Body of pancreas (tissue), 4 donors: Measurements from ENCODE around the gene KDM2B. TPM values are rescaled to one million over a fixed set of nuclear protein-coding genes. Genes with fewer than 3 reads are reported as not detected.

ENCODE experiments used
- ATAC-seq: fragments of 150-250 bp; one replicate; pipeline ENCODE4 v1.9.1; 2016
- DNase-seq, 4 donors: peaks; one replicate each; pipeline ENCODE4 v3.0.0-alpha.2; 2019
- H3K27ac ChIP-seq, 4 donors: fragments of 200-600 bp; sonication (generic); 1 replicate in 3 of 4; 2 replicates in 1 of 4; pipeline versions ENCODE4 v1.5.1 to v1.6.1; 2016 to 2019; ENCODE audit warnings: mild to moderate bottlenecking in 1 of 4, mixed read lengths in 1 of 4, moderate library complexity in 1 of 4
- H3K27me3 ChIP-seq, 2 donors: fragments of 200-600 bp; sonication (generic); one replicate each; pipeline ENCODE4 v1.6.0; 2016; ENCODE audit warnings: mild to moderate bottlenecking in 1 of 2
- H3K36me3 ChIP-seq, 2 donors: fragments of 200-600 bp; sonication (generic); replicated peaks in 1 of 2; 2 replicates each; pipeline ENCODE4 v1.5.1; 2016; ENCODE audit warnings: low read depth in 2 of 2; ENCODE audit not compliant: insufficient read depth in 1 of 2
- H3K4me1 ChIP-seq: fragments of 200-600 bp; sonication (generic); one replicate; pipeline ENCODE4 v1.6.0; 2016
- H3K4me3 ChIP-seq, 2 donors: fragments of 200-600 bp; sonication (generic); 1 replicate in 1 of 2; 2 replicates in 1 of 2; pipeline ENCODE4 v1.5.1; 2016 to 2019
- H3K9me3 ChIP-seq, 3 donors: fragments of 200-600 bp; sonication (generic); 1 replicate in 2 of 3; 2 replicates in 1 of 3; pipeline ENCODE4 v1.5.1; 2016
- POLR2A ChIP-seq, 3 donors: fragments of 450-650 bp; IDR thresholded peaks; one replicate each; pipeline ENCODE4 v1.6.1; 2016; ENCODE audit warnings: antibody characterized with exemption in 3 of 3, mild to moderate bottlenecking in 2 of 3
- WGBS, 2 donors: methylation state at CpG; one replicate each; pipeline ENCODE4 v1.1.5; 2017; 5-methylcytosine and 5-hydroxymethylcytosine counted together
- intact Hi-C: fragments of 100-400 bp; cut with DNase I; formaldehyde crosslinking; loops from one replicate; pipeline ENCODE4 v1.15.1; 2023
- total RNA-seq, 2 donors: library from RNA; depleted of rRNA; stranded (reverse); fragments of >200 nt; gene quantifications; one replicate each; pipeline ENCODE4 v1.1.0, GENCODE V29; 2016
- TF ChIP-seq, protein P1 (sequence below), 7 experiments: fragments of 450-650 bp in 4 of 7; fragments of 200-600 bp in 3 of 7; sonication (generic) in 3 of 7; IDR thresholded peaks; one replicate each; pipeline ENCODE4 v1.5.1; 2016 to 2019; ENCODE audit warnings: antibody characterized with exemption in 7 of 7

Gene KDM2B
- total RNA-seq, 2 donors from 2014 or later: 17.8 to 26.5 TPM

GRCh38 chr12:121577443-121578180, 3.2 kb downstream of the KDM2B start:
- Histone ChIP-seq H3K4me1 (peaks cover 39% of the 10 kb centered on the region), H3K4me3 (no peak overlapping the region), H3K27me3 (no peaks in the 10 kb centered on the region), H3K9me3 (no peaks in the 10 kb centered on the region), H3K36me3 (no peaks in the 10 kb centered on the region), H3K27ac (peak overlapping the region in 1 of 4 donors; percentile 3)
- intact Hi-C loops: loop anchor here (10.0 kb wide), 1 partner anchor 47 kb away; the partner anchor contains the start of gene ORAI1
- no peak for ATAC-seq
- WGBS, 2 donors: 84 to 92% methylated on average over 9 to 10 of the region's 10 CpGs
- DNase-seq: no peak
- no peak for TF ChIP-seq POLR2A (IDR thresholded peaks at IDR 0.05)
- TF ChIP-seq, protein P1, sequence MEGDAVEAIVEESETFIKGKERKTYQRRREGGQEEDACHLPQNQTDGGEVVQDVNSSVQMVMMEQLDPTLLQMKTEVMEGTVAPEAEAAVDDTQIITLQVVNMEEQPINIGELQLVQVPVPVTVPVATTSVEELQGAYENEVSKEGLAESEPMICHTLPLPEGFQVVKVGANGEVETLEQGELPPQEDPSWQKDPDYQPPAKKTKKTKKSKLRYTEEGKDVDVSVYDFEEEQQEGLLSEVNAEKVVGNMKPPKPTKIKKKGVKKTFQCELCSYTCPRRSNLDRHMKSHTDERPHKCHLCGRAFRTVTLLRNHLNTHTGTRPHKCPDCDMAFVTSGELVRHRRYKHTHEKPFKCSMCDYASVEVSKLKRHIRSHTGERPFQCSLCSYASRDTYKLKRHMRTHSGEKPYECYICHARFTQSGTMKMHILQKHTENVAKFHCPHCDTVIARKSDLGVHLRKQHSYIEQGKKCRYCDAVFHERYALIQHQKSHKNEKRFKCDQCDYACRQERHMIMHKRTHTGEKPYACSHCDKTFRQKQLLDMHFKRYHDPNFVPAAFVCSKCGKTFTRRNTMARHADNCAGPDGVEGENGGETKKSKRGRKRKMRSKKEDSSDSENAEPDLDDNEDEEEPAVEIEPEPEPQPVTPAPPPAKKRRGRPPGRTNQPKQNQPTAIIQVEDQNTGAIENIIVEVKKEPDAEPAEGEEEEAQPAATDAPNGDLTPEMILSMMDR (IDR thresholded peaks at IDR 0.05): no peak

GRCh38 chr12:121576851-121577391, 3.9 kb downstream of the KDM2B start:
- ATAC-seq (no peak), DNase-seq (no peak)
- Histone ChIP-seq H3K27ac (peak overlapping the region in 1 of 4 donors; percentile 3), H3K4me3 (no peak overlapping the region), H3K9me3 (no peaks in the 10 kb centered on the region), H3K4me1 (peaks cover 32% of the 10 kb centered on the region), H3K27me3 (no peaks in the 10 kb centered on the region), H3K36me3 (no peaks in the 10 kb centered on the region)
- intact Hi-C loops: loop anchor here (10.0 kb wide), 1 partner anchor 48 kb away; the partner anchor contains the start of gene ORAI1
- 50 to 58% methylated on average over 3 to 4 of the region's 4 CpGs for WGBS, 2 donors
- TF ChIP-seq, protein P1 (IDR thresholded peaks at IDR 0.05): no peak
- no peak for TF ChIP-seq POLR2A (IDR thresholded peaks at IDR 0.05)

- Histone ChIP-seq H3K27ac (no peak overlapping the region), H3K4me3 (no peak overlapping the region), H3K9me3 (no peaks in the 10 kb centered on the region), H3K36me3 (no peaks in the 10 kb centered on the region), H3K27me3 (no peaks in the 10 kb centered on the region), H3K4me1 (peaks cover 24% of the 10 kb centered on the region)
- TF ChIP-seq, protein P1 (IDR thresholded peaks at IDR 0.05): no peak
- TF ChIP-seq POLR2A (IDR thresholded peaks at IDR 0.05): no peak
- ATAC-seq (no peak), DNase-seq (no peak)
- WGBS, 2 donors: 77 to 78% methylated on average over 13 of the region's 13 CpGs
- intact Hi-C loops: loop anchor here (10.0 kb wide), 1 partner anchor 49 kb away; the partner anchor contains the start of gene ORAI1
These were observed 4.7 kb downstream of the KDM2B start for GRCh38 chr12:121575952-121576625.

DNA sequence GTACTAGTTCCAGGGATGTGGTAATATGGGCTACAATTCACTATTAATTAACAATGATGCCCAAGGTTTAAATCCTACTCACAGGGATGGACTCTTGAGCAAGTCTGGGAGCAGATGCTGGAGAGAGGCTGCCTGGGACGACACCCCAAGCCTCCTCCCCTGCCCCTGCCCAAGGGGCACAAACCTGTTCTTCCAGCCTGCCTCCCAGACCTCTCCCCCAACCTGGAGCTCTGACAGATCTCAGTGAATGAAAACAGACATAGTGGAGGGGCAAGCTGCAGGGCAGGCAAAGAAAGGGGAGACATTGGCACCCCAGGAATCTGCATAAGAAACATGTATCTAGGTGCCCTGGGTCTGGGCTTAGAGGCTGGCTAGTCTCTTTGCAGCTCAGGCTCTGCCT, 5.8 kb downstream of the KDM2B start:
- TF ChIP-seq POLR2A (IDR thresholded peaks at IDR 0.05): no peak
- TF ChIP-seq, protein P1 (IDR thresholded peaks at IDR 0.05): no peak
- intact Hi-C loops: loop anchor here (10.0 kb wide), 1 partner anchor 50 kb away; the partner anchor contains the start of gene ORAI1
- 80 to 83% methylated on average over 1 of the region's 1 CpG for WGBS, 2 donors

More for the DNA sequence above, 5.8 kb downstream of the KDM2B start:
- ATAC-seq (no peak), DNase-seq (no peak)
- Histone ChIP-seq H3K4me1 (peaks cover 17% of the 10 kb centered on the region), H3K4me3 (no peak overlapping the region), H3K36me3 (no peaks in the 10 kb centered on the region), H3K27me3 (no peaks in the 10 kb centered on the region), H3K9me3 (no peaks in the 10 kb centered on the region), H3K27ac (no peak overlapping the region)
